ENCODE data around the gene NTM.

Gene NTM

GRCh38 chr11:131582021-131582525, 211.7 kb downstream of the NTM start:
- no peak for DNase-seq (ENCODE audit: low read depth)
- H3K4me3 ChIP-seq (ENCODE audit: low read length), result no peak overlapping the region
- TF ChIP-seq, protein P1, sequence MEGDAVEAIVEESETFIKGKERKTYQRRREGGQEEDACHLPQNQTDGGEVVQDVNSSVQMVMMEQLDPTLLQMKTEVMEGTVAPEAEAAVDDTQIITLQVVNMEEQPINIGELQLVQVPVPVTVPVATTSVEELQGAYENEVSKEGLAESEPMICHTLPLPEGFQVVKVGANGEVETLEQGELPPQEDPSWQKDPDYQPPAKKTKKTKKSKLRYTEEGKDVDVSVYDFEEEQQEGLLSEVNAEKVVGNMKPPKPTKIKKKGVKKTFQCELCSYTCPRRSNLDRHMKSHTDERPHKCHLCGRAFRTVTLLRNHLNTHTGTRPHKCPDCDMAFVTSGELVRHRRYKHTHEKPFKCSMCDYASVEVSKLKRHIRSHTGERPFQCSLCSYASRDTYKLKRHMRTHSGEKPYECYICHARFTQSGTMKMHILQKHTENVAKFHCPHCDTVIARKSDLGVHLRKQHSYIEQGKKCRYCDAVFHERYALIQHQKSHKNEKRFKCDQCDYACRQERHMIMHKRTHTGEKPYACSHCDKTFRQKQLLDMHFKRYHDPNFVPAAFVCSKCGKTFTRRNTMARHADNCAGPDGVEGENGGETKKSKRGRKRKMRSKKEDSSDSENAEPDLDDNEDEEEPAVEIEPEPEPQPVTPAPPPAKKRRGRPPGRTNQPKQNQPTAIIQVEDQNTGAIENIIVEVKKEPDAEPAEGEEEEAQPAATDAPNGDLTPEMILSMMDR (conservative IDR thresholded peaks at IDR 0.05; ENCODE audit: low read depth, low read length), result no peak

GRCh38 chr11:131583421-131583820, 213.0 kb downstream of the NTM start:
- no peak for DNase-seq (ENCODE audit: low read depth)
- H3K4me3 ChIP-seq (ENCODE audit: low read length), result no peak overlapping the region
- TF ChIP-seq, protein P1 (conservative IDR thresholded peaks at IDR 0.05; ENCODE audit: low read depth, low read length), result no peak

- no peak for DNase-seq (ENCODE audit: low read depth)
- H3K4me3 ChIP-seq (ENCODE audit: low read length), result no peak overlapping the region
- TF ChIP-seq, protein P1 (conservative IDR thresholded peaks at IDR 0.05; ENCODE audit: low read depth, low read length), result no peak
Measured at GRCh38 chr11:131583938-131584337, 213.5 kb downstream of the NTM start.

GRCh38 chr11:131584785-131585592, 214.6 kb downstream of the NTM start:
- TF ChIP-seq, protein P1 (conservative IDR thresholded peaks at IDR 0.05; ENCODE audit: low read depth, low read length), result peak; percentile 35
- H3K4me3 ChIP-seq (ENCODE audit: low read length), result no peak overlapping the region
- DNase-seq (ENCODE audit: low read depth), result no peak

- TF ChIP-seq, protein P1 (conservative IDR thresholded peaks at IDR 0.05; ENCODE audit: low read depth, low read length), result no peak
- H3K4me3 ChIP-seq (ENCODE audit: low read length), result no peak overlapping the region
- DNase-seq (ENCODE audit: low read depth), result no peak
Measured at GRCh38 chr11:131588057-131588456, 217.6 kb downstream of the NTM start.

DNA sequence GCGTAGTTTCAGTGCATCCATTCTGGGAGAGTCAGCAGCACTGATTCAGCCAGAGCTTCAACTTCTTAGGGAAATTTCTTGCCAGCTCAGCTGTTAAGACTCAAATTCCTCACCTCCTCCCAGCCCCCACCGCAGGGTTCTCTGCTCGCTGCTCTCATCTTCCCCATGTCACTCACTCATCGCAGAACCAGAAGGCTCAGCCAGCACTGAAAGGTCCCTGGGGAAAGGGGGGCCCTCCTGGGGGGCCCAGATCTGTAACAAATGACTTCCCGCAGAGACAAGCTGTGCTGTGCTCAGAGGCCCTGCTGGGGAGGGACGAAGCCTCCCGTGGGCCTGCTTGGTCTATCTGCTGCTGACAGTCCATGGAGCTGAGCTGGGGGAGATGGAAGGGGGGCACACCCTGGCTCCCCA, 220.6 kb downstream of the NTM start:
- DNase-seq (ENCODE audit: low read depth), result no peak
- TF ChIP-seq, protein P1 (conservative IDR thresholded peaks at IDR 0.05; ENCODE audit: low read depth, low read length), result no peak
- H3K4me3 ChIP-seq (ENCODE audit: low read length), result no peak overlapping the region

GRCh38 chr11:131592152-131592551, 221.7 kb downstream of the NTM start:
- TF ChIP-seq, protein P1 (conservative IDR thresholded peaks at IDR 0.05; ENCODE audit: low read depth, low read length), result no peak
- no peak for DNase-seq (ENCODE audit: low read depth)
- H3K4me3 ChIP-seq (ENCODE audit: low read length), result no peak overlapping the region
